ENCODE data around the gene GYG2.

DNA sequence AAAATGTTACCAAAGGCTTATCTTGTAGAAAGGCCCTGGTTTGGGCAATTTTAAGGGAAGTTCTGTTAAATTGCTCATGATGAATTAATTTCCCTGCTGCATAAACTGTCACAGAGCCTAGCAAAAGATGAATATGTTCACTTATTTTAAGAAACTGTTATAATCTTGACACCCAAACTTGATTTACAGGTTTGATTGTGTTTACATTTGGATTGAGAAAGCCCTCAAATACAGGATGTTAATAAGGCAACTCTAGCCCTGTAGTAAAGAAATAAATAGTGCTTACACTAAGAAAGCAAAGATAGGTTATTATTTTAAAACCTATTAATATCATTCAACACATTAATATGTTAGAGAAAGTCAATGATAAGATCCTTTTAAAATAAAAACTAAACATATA lies 18.3 kb downstream of the GYG2 start:
- TF ChIP-seq POLR2A (IDR thresholded peaks at IDR 0.05) (no peak), POLR2AphosphoS5 (IDR thresholded peaks at IDR 0.05) (no peak)
- TF ChIP-seq, protein P1, sequence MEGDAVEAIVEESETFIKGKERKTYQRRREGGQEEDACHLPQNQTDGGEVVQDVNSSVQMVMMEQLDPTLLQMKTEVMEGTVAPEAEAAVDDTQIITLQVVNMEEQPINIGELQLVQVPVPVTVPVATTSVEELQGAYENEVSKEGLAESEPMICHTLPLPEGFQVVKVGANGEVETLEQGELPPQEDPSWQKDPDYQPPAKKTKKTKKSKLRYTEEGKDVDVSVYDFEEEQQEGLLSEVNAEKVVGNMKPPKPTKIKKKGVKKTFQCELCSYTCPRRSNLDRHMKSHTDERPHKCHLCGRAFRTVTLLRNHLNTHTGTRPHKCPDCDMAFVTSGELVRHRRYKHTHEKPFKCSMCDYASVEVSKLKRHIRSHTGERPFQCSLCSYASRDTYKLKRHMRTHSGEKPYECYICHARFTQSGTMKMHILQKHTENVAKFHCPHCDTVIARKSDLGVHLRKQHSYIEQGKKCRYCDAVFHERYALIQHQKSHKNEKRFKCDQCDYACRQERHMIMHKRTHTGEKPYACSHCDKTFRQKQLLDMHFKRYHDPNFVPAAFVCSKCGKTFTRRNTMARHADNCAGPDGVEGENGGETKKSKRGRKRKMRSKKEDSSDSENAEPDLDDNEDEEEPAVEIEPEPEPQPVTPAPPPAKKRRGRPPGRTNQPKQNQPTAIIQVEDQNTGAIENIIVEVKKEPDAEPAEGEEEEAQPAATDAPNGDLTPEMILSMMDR (IDR thresholded peaks at IDR 0.05): no peak

All from gastroesophageal sphincter (tissue), 3 donors.